ENCODE measurements around the gene PJA2. TPM values are rescaled to one million over a fixed set of nuclear protein-coding genes. Genes with fewer than 3 reads are reported as not detected.

Gene PJA2
- total and polyA plus RNA-seq, 2 donors (not counting 1 experiment from before 2014, with no cell fraction given) = 21.3 to 90.4 TPM

DNA sequence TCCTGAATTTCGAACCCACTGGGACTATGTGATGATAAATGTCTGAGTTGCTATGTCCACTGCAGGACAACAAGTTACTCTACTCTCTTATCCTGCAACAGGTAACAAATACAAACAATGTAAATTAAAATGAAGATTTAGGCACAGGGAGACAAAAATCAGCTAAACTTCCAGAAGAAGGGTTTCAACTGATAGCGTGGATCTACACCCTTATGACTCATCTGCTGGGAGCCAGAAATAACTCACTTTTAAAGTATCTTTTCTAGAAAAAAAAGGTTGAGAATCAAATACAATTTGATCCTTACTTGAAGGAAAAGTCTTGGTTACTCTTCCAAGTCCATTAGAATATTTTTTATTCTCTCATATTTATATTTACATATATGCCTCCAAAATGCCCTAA is 21.4 kb downstream of the PJA2 start:
- Histone ChIP-seq H3K79me2 (ENCODE audit: control insufficient read depth, insufficient read depth, low read length) (peaks cover 95% of the 10 kb centered on the region), H3K4me3 (ENCODE audit: control extremely low read depth in 1 of 5, extremely low read depth in 1 of 5, insufficient read depth in 1 of 5, low read depth in 2 of 5, low read length in 4 of 5) (no peak overlapping the region), H3K9me3 (ENCODE audit: control extremely low read depth in 1 of 3, control insufficient read depth in 2 of 3, insufficient read depth in 1 of 3, low read length in 2 of 3) (no peaks in the 10 kb centered on the region), H3K4me1 (ENCODE audit: control insufficient read depth in 2 of 2, insufficient read depth in 2 of 2, low read length in 2 of 2) (peaks cover 0 to 9% of the 10 kb centered on the region in 2 donors), H4K20me1 (ENCODE audit: control insufficient read depth, insufficient read depth, low read length, poor library complexity, severe bottlenecking) (peaks cover 85% of the 10 kb centered on the region), H3K9ac (ENCODE audit: low read length) (no peak overlapping the region), H2AFZ (ENCODE audit: insufficient read depth, low read depth, low read length, poor library complexity, severe bottlenecking) (no peak overlapping the region), H3K27me3 (replicated peaks in 1 of 4; ENCODE audit: control extremely low read depth in 1 of 4, control insufficient read depth in 3 of 4, insufficient read depth in 4 of 4, low read length in 3 of 4) (no peaks in the 10 kb centered on the region), H3K36me3 (replicated peaks in 1 of 2; ENCODE audit: control extremely low read depth in 1 of 2, control insufficient read depth in 1 of 2, extremely low read depth in 1 of 2, insufficient read depth in 2 of 2, low read length in 1 of 2) (peaks cover under 1 to 5% of the 10 kb centered on the region in 2 experiments), H3K4me2 (replicated peaks; ENCODE audit: low read depth, low read length, poor library complexity, severe bottlenecking) (no peak overlapping the region), H3K27ac (ENCODE audit: low read length in 2 of 2) (no peak overlapping the region)
- TF ChIP-seq, protein P1, sequence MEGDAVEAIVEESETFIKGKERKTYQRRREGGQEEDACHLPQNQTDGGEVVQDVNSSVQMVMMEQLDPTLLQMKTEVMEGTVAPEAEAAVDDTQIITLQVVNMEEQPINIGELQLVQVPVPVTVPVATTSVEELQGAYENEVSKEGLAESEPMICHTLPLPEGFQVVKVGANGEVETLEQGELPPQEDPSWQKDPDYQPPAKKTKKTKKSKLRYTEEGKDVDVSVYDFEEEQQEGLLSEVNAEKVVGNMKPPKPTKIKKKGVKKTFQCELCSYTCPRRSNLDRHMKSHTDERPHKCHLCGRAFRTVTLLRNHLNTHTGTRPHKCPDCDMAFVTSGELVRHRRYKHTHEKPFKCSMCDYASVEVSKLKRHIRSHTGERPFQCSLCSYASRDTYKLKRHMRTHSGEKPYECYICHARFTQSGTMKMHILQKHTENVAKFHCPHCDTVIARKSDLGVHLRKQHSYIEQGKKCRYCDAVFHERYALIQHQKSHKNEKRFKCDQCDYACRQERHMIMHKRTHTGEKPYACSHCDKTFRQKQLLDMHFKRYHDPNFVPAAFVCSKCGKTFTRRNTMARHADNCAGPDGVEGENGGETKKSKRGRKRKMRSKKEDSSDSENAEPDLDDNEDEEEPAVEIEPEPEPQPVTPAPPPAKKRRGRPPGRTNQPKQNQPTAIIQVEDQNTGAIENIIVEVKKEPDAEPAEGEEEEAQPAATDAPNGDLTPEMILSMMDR (IDR thresholded peaks at IDR 0.05) = no peak
- TF ChIP-seq EZH2 (IDR thresholded peaks at IDR 0.05; ENCODE audit: borderline replicate concordance, insufficient read depth, low read depth, low read length, poor library complexity, severe bottlenecking) = no peak
- ATAC-seq (ENCODE audit: low read depth) = no peak
- Mint-ChIP-seq H3K27ac (no peak overlapping the region), H3K4me3 (no peak overlapping the region), H3K27me3 (no peaks in the 10 kb centered on the region), H3K9me3 (ENCODE audit: insufficient read depth) (no peaks in the 10 kb centered on the region), H3K4me1 (peaks cover 68% of the 10 kb centered on the region)
- no CpG with 5 or more reads among the region's 2 CpGs for WGBS (ENCODE audit: insufficient coverage)
- no peak for DNase-seq
- CTCF ChIA-PET = no interaction called here
- intact Hi-C loops (cut with micrococcal nuclease) = no loop called here
- POLR2A ChIA-PET = no interaction called here

DNA sequence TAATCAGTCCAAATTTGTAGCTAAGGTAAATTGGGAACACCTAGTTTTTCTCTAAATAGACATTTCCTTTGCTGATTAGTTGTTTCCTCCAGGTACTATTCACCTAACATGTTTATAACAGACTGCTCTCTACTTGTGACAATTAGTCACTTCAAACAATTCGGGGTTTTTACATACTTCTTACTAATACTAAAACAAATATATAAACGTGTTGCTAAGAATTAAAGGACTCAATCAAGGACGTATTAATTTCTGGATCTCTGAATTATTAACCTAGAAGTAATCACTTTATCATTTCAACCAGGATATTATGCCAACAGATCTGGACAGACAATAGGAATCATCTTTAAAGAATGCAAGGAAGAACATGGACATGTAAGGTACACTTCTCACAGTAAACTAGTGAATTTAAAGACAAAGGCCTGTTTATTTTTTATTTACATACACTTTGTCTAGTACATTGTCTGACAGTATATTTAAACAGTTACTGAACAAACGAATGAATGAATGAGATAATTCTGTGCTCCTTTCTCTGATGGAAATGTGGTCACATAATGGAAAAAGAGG is 22.3 kb downstream of the PJA2 start:
- H3K4me3 ChIP-seq (ENCODE audit: control extremely low read depth in 1 of 5, extremely low read depth in 1 of 5, insufficient read depth in 1 of 5, low read depth in 2 of 5, low read length in 4 of 5) = no peak overlapping the region
- TF ChIP-seq EZH2 (IDR thresholded peaks at IDR 0.05; ENCODE audit: borderline replicate concordance, insufficient read depth, low read depth, low read length, poor library complexity, severe bottlenecking) = no peak
- TF ChIP-seq, protein P1 (IDR thresholded peaks at IDR 0.05) = no peak
- WGBS (ENCODE audit: insufficient coverage) = no CpG with 5 or more reads among the region's 4 CpGs
- H2AFZ ChIP-seq (ENCODE audit: insufficient read depth, low read depth, low read length, poor library complexity, severe bottlenecking) = no peak overlapping the region
- H3K9ac ChIP-seq (ENCODE audit: low read length) = no peak overlapping the region
- no peak for ATAC-seq (ENCODE audit: low read depth)
- H3K27me3 Mint-ChIP-seq = no peaks in the 10 kb centered on the region
- DNase-seq = no peak
- H3K27ac ChIP-seq (ENCODE audit: low read length in 2 of 2) = no peak overlapping the region
- peaks cover 0 to 9% of the 10 kb centered on the region in 2 donors for H3K4me1 ChIP-seq (ENCODE audit: control insufficient read depth in 2 of 2, insufficient read depth in 2 of 2, low read length in 2 of 2)
- intact Hi-C loops (cut with micrococcal nuclease) = loop anchor here (2.0 kb wide), 2 partner anchors 15 to 19 kb away; no protein-coding TSS in a partner anchor
- no peak overlapping the region for H3K4me2 ChIP-seq (replicated peaks; ENCODE audit: low read depth, low read length, poor library complexity, severe bottlenecking)
- ChIA-PET POLR2A (no interaction called here), CTCF (no interaction called here)
- H3K36me3 ChIP-seq (replicated peaks in 1 of 2; ENCODE audit: control extremely low read depth in 1 of 2, control insufficient read depth in 1 of 2, extremely low read depth in 1 of 2, insufficient read depth in 2 of 2, low read length in 1 of 2) = peaks cover 5 to 8% of the 10 kb centered on the region in 2 experiments
- no peak overlapping the region for H3K4me3 Mint-ChIP-seq
- H3K79me2 ChIP-seq (ENCODE audit: control insufficient read depth, insufficient read depth, low read length) = peaks cover 92% of the 10 kb centered on the region
- H3K27ac Mint-ChIP-seq = no peak overlapping the region
- no peaks in the 10 kb centered on the region for H3K9me3 Mint-ChIP-seq (ENCODE audit: insufficient read depth)
- no peaks in the 10 kb centered on the region for H3K9me3 ChIP-seq (ENCODE audit: control extremely low read depth in 1 of 3, control insufficient read depth in 2 of 3, insufficient read depth in 1 of 3, low read length in 2 of 3)
- peaks cover 60% of the 10 kb centered on the region for H3K4me1 Mint-ChIP-seq
- H4K20me1 ChIP-seq (ENCODE audit: control insufficient read depth, insufficient read depth, low read length, poor library complexity, severe bottlenecking) = peaks cover 80% of the 10 kb centered on the region
- no peaks in the 10 kb centered on the region for H3K27me3 ChIP-seq (replicated peaks in 1 of 4; ENCODE audit: control extremely low read depth in 1 of 4, control insufficient read depth in 3 of 4, insufficient read depth in 4 of 4, low read length in 3 of 4)
